ENCODE data around the gene KEAP1.

The KEAP1 gene

GRCh38 chr19:10454267-10454666 is 48.9 kb downstream of the KEAP1 start:
- Mint-ChIP-seq H3K36me3 (ENCODE audit: low read depth) (peaks cover 20% of the 10 kb centered on the region), H3K27me3 (ENCODE audit: low read depth) (no peaks in the 10 kb centered on the region), H3K9me3 (no peaks in the 10 kb centered on the region), H3K4me1 (ENCODE audit: low read depth) (peaks cover 14% of the 10 kb centered on the region), H3K4me3 (no peak overlapping the region), H3K27ac (no peak overlapping the region)

- Mint-ChIP-seq H3K4me3 (no peak overlapping the region), H3K9me3 (no peaks in the 10 kb centered on the region), H3K36me3 (ENCODE audit: low read depth) (peaks cover 23% of the 10 kb centered on the region), H3K4me1 (ENCODE audit: low read depth) (peaks cover 14% of the 10 kb centered on the region), H3K27me3 (ENCODE audit: low read depth) (no peaks in the 10 kb centered on the region), H3K27ac (no peak overlapping the region)
These were observed 49.3 kb downstream of the KEAP1 start for GRCh38 chr19:10453852-10454251.

GRCh38 chr19:10452726-10453618 is 50.2 kb downstream of the KEAP1 start:
- H3K4me3 Mint-ChIP-seq, result no peak overlapping the region
- H3K36me3 Mint-ChIP-seq (ENCODE audit: low read depth), result peaks cover 28% of the 10 kb centered on the region
- no peaks in the 10 kb centered on the region for H3K27me3 Mint-ChIP-seq (ENCODE audit: low read depth)
- peaks cover 17% of the 10 kb centered on the region for H3K4me1 Mint-ChIP-seq (ENCODE audit: low read depth)
- no peak overlapping the region for H3K27ac Mint-ChIP-seq
- H3K9me3 Mint-ChIP-seq, result no peaks in the 10 kb centered on the region

GRCh38 chr19:10450853-10451609 is 52.1 kb downstream of the KEAP1 start:
- Mint-ChIP-seq H3K27me3 (ENCODE audit: low read depth) (no peaks in the 10 kb centered on the region), H3K36me3 (ENCODE audit: low read depth) (peaks cover 34% of the 10 kb centered on the region), H3K9me3 (no peaks in the 10 kb centered on the region), H3K4me1 (ENCODE audit: low read depth) (peaks cover 22% of the 10 kb centered on the region), H3K27ac (no peak overlapping the region), H3K4me3 (no peak overlapping the region)

- no peak overlapping the region for H3K4me3 Mint-ChIP-seq
- H3K36me3 Mint-ChIP-seq (ENCODE audit: low read depth), result peaks cover 31% of the 10 kb centered on the region
- H3K27ac Mint-ChIP-seq, result peak overlapping the region; percentile 60
- H3K4me1 Mint-ChIP-seq (ENCODE audit: low read depth), result peaks cover 22% of the 10 kb centered on the region
- H3K9me3 Mint-ChIP-seq, result no peaks in the 10 kb centered on the region
- no peaks in the 10 kb centered on the region for H3K27me3 Mint-ChIP-seq (ENCODE audit: low read depth)
These were observed 52.8 kb downstream of the KEAP1 start for GRCh38 chr19:10450191-10450852.

- Mint-ChIP-seq H3K4me1 (ENCODE audit: low read depth) (peaks cover 22% of the 10 kb centered on the region), H3K36me3 (ENCODE audit: low read depth) (peaks cover 35% of the 10 kb centered on the region)
These were observed 54.1 kb downstream of the KEAP1 start for GRCh38 chr19:10449037-10449436.

GRCh38 chr19:10442698-10443097 is 60.5 kb downstream of the KEAP1 start:
- no peak overlapping the region for H3K4me3 Mint-ChIP-seq
- H3K36me3 Mint-ChIP-seq (ENCODE audit: low read depth), result peaks cover 14% of the 10 kb centered on the region

More at GRCh38 chr19:10449037-10449436, 54.1 kb downstream of the KEAP1 start:
- no peak overlapping the region for H3K4me3 Mint-ChIP-seq
- H3K27me3 Mint-ChIP-seq (ENCODE audit: low read depth), result no peaks in the 10 kb centered on the region
- peak overlapping the region; percentile 28 for H3K27ac Mint-ChIP-seq
- no peaks in the 10 kb centered on the region for H3K9me3 Mint-ChIP-seq

GRCh38 chr19:10439588-10439987 is 63.6 kb downstream of the KEAP1 start:
- Mint-ChIP-seq H3K4me1 (ENCODE audit: low read depth) (peaks cover 14% of the 10 kb centered on the region), H3K27ac (no peak overlapping the region), H3K27me3 (ENCODE audit: low read depth) (no peaks in the 10 kb centered on the region), H3K9me3 (no peaks in the 10 kb centered on the region), H3K36me3 (ENCODE audit: low read depth) (peaks cover 9% of the 10 kb centered on the region), H3K4me3 (no peak overlapping the region)

More at GRCh38 chr19:10442698-10443097, 60.5 kb downstream of the KEAP1 start:
- Mint-ChIP-seq H3K27ac (no peak overlapping the region), H3K9me3 (no peaks in the 10 kb centered on the region), H3K27me3 (ENCODE audit: low read depth) (no peaks in the 10 kb centered on the region), H3K4me1 (ENCODE audit: low read depth) (peaks cover 8% of the 10 kb centered on the region)
